GM23338 (cell line): Measurements from ENCODE around the gene RHOB. TPM values are rescaled to one million over a fixed set of nuclear protein-coding genes. Genes with fewer than 3 reads are reported as not detected.

ENCODE experiments used
- ATAC-seq: fragments of 200-7000 bp; cut with Tn5 transposase; 3 replicates; pipeline ENCODE4 v1.9.1; 2020
- DNase-seq: peaks from one replicate; pipeline ENCODE4 v3.0.0-alpha.2; 2015; ENCODE audit warnings: low spot score
- H2AFZ ChIP-seq: fragments of 200-600 bp; sonication (generic); 2 replicates; pipeline ENCODE4 v1.8.0; 2016; ENCODE audit warnings: antibody characterized with exemption, mild to moderate bottlenecking, moderate library complexity
- H3F3A ChIP-seq: fragments of 200-600 bp; sonication (generic); replicated peaks from 2 replicates; pipeline ENCODE4 v1.8.0; 2017; ENCODE audit warnings: antibody characterized with exemption, mixed run types, low read depth
- H3K27ac ChIP-seq: fragments of 200-600 bp; sonication (generic); 2 replicates; pipeline ENCODE4 v1.6.1; 2016; ENCODE audit warnings: low read depth
- H3K27me3 ChIP-seq: fragments of 200-600 bp; sonication (generic); 2 replicates; pipeline ENCODE4 v1.8.0; 2016; ENCODE audit warnings: mild to moderate bottlenecking, mixed run types, moderate library complexity; ENCODE audit not compliant: insufficient read depth
- H3K36me3 ChIP-seq: fragments of 200-600 bp; sonication (generic); 2 replicates; pipeline ENCODE4 v1.8.0; 2016; ENCODE audit warnings: mild to moderate bottlenecking; ENCODE audit not compliant: insufficient read depth
- H3K4me1 ChIP-seq: fragments of 200-600 bp; sonication (generic); 2 replicates; pipeline ENCODE4 v1.8.0; 2016; ENCODE audit warnings: mild to moderate bottlenecking, moderate library complexity; ENCODE audit not compliant: insufficient read depth
- H3K4me2 ChIP-seq: fragments of 200-600 bp; sonication (generic); 2 replicates; pipeline ENCODE4 v1.7.1; 2017; ENCODE audit warnings: mixed run types
- H3K4me3 ChIP-seq: fragments of 200-600 bp; sonication (generic); 2 replicates; pipeline ENCODE4 v1.6.1; 2016; ENCODE audit warnings: mixed run types
- H3K79me2 ChIP-seq: fragments of 200-600 bp; sonication (generic); replicated peaks from 2 replicates; pipeline ENCODE4 v1.8.0; 2017; ENCODE audit warnings: mild to moderate bottlenecking; ENCODE audit not compliant: insufficient read depth
- H3K9me2 ChIP-seq: fragments of 200-600 bp; sonication (generic); 2 replicates; pipeline ENCODE4 v1.8.0; 2017; ENCODE audit not compliant: insufficient read depth
- H4K20me1 ChIP-seq: fragments of 200-600 bp; sonication (generic); replicated peaks from 2 replicates; pipeline ENCODE4 v1.8.0; 2017; ENCODE audit warnings: mild to moderate bottlenecking; ENCODE audit not compliant: insufficient read depth
- H3K27ac Mint-ChIP-seq: 2 replicates; pipeline ENCODE4 v1.8.0; 2020; ENCODE audit warnings: inconsistent platforms, mild to moderate bottlenecking, moderate library complexity, mixed read lengths
- H3K27me3 Mint-ChIP-seq: 3 replicates; pipeline ENCODE4 v1.8.0; 2022; ENCODE audit warnings: low read depth, mild to moderate bottlenecking, moderate library complexity, mixed read lengths, inconsistent platforms; ENCODE audit not compliant: insufficient read depth, poor library complexity
- H3K36me3 Mint-ChIP-seq: 3 replicates; pipeline ENCODE4 v1.8.0; 2021; ENCODE audit warnings: low read depth, mild to moderate bottlenecking, inconsistent platforms, moderate library complexity, mixed read lengths
- H3K4me1 Mint-ChIP-seq: 3 replicates; pipeline ENCODE4 v1.8.0; 2020; ENCODE audit warnings: mild to moderate bottlenecking, inconsistent platforms, mixed read lengths
- H3K4me3 Mint-ChIP-seq: 3 replicates; pipeline ENCODE4 v1.8.0; 2021; ENCODE audit warnings: moderate library complexity, mild to moderate bottlenecking, inconsistent platforms, mixed read lengths
- H3K9me3 Mint-ChIP-seq: 3 replicates; pipeline ENCODE4 v1.8.0; 2020; ENCODE audit warnings: moderate library complexity, mild to moderate bottlenecking, inconsistent platforms, mixed read lengths
- CREB1 ChIP-seq: fragments of 250-450 bp; sonication (Bioruptor Pico); IDR thresholded peaks from 2 replicates; pipeline ENCODE4 v1.5.0; 2020; ENCODE audit warnings: low read depth, mild to moderate bottlenecking, moderate library complexity
- JUNB ChIP-seq: IDR thresholded peaks from one replicate; pipeline ENCODE4 v1.6.1; 2016; ENCODE audit warnings: antibody characterized with exemption; ENCODE audit not compliant: unreplicated experiment
- POLR2AphosphoS5 ChIP-seq: IDR thresholded peaks from 2 replicates; pipeline ENCODE4 v1.6.1; 2016; ENCODE audit warnings: antibody characterized with exemption, low read depth
- ZNF331 ChIP-seq: fragments of 250-450 bp; sonication (Bioruptor Pico); IDR thresholded peaks from 2 replicates; pipeline ENCODE4 v1.5.0; 2020; ENCODE audit warnings: low read depth, mild to moderate bottlenecking, moderate library complexity
- polyA plus RNA-seq: library from polyadenylated mRNA; unstranded; fragments of >200 nt; fragmentation: Nextera tagmentation; extraction: Ambion mirVana; gene quantifications from 2 replicates; pipeline ENCODE4 v1.2.1, GENCODE V29; 2016
- total RNA-seq: library from RNA; depleted of rRNA; stranded (reverse); fragments of >200 nt; shearing (Covaris generic); gene quantifications from 2 replicates; pipeline ENCODE4 v1.2.3, GENCODE V29; 2014
- TF ChIP-seq, protein P1 (sequence below), 2 experiments: fragments of 200-600 bp in 1 of 2; sonication (generic) in 1 of 2; conservative IDR thresholded peaks; 2 replicates each; pipeline versions ENCODE4 v1.5.1 to v1.6.1; 2016 to 2017; ENCODE audit warnings: antibody characterized with exemption in 2 of 2, low read depth in 2 of 2, mild to moderate bottlenecking in 2 of 2, moderate library complexity in 1 of 2
- TF ChIP-seq, protein P2 (sequence below): fragments of 250-450 bp; sonication (Bioruptor Pico); IDR thresholded peaks from 2 replicates; pipeline ENCODE4 v1.5.0; 2020; ENCODE audit warnings: mild to moderate bottlenecking, moderate library complexity
- TF ChIP-seq, protein P3 (sequence below): IDR thresholded peaks from 2 replicates; pipeline ENCODE4 v1.6.1; 2016; ENCODE audit warnings: antibody characterized with exemption

The RHOB gene
- total and polyA plus RNA-seq, 2 experiments from 2014 or later, result 6.6 to 26.9 TPM

DNA sequence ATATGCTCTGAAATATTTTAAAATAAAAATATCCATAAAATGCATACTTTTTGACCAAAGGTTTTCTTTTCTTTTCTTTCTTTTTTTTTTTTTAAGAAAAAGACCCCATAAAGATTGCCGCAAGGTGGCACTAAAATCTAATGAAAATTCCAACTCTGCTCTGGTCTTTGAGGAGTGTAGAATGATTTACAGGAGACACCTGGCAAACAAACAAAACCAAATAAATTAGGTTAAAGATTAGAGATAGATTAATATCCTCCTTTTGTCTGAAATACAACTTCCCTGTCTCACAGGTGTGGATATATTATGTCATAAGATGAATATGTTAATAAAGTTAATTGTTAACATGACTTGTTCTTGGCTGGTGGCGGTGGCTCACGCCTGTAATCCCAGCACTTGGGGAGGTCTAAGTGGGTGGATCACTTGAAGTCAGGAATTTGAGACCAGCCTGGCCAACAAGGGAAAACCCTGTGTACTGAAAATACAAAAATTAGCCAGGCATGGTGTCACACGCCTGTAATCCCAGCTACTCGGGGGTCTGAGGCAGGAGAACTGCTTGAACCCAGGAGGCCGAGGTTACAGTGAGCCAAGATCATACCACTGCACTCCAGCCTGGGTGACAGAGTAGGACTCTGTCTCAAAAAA, 3.5 kb upstream of the RHOB start:
- DNase-seq, result peak; percentile 67
- Histone ChIP-seq H3K27me3 (peaks cover 32% of the 10 kb centered on the region), H4K20me1 (0 out of 2 replicates have a peak, but pooled peaks cover 3% of the 10 kb centered on the region), H3K9me2 (no peaks in the 10 kb centered on the region), H3K4me1 (peaks cover 16% of the 10 kb centered on the region), H3F3A (0 out of 2 replicates have a peak, but pooled peaks cover 5% of the 10 kb centered on the region), H3K4me2 (no peak overlapping the region), H3K36me3 (no peaks in the 10 kb centered on the region), H3K4me3 (no peak overlapping the region), H2AFZ (no peak overlapping the region), H3K27ac (no peak overlapping the region), H3K79me2 (no peaks in the 10 kb centered on the region)
- Mint-ChIP-seq H3K4me3 (no peak overlapping the region), H3K9me3 (no peaks in the 10 kb centered on the region), H3K27me3 (peaks cover 31% of the 10 kb centered on the region), H3K36me3 (no peaks in the 10 kb centered on the region), H3K27ac (no peak overlapping the region), H3K4me1 (peaks cover 24% of the 10 kb centered on the region)
- TF ChIP-seq ZNF331, result no peak
- TF ChIP-seq, protein P1, sequence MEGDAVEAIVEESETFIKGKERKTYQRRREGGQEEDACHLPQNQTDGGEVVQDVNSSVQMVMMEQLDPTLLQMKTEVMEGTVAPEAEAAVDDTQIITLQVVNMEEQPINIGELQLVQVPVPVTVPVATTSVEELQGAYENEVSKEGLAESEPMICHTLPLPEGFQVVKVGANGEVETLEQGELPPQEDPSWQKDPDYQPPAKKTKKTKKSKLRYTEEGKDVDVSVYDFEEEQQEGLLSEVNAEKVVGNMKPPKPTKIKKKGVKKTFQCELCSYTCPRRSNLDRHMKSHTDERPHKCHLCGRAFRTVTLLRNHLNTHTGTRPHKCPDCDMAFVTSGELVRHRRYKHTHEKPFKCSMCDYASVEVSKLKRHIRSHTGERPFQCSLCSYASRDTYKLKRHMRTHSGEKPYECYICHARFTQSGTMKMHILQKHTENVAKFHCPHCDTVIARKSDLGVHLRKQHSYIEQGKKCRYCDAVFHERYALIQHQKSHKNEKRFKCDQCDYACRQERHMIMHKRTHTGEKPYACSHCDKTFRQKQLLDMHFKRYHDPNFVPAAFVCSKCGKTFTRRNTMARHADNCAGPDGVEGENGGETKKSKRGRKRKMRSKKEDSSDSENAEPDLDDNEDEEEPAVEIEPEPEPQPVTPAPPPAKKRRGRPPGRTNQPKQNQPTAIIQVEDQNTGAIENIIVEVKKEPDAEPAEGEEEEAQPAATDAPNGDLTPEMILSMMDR (conservative IDR thresholded peaks at IDR 0.05; ENCODE audit: low read depth in 2 of 2), result peak; percentile 53 to 81
- TF ChIP-seq CREB1 (CRISPR knock-in tag), result no peak
- ATAC-seq, result no peak

DNA sequence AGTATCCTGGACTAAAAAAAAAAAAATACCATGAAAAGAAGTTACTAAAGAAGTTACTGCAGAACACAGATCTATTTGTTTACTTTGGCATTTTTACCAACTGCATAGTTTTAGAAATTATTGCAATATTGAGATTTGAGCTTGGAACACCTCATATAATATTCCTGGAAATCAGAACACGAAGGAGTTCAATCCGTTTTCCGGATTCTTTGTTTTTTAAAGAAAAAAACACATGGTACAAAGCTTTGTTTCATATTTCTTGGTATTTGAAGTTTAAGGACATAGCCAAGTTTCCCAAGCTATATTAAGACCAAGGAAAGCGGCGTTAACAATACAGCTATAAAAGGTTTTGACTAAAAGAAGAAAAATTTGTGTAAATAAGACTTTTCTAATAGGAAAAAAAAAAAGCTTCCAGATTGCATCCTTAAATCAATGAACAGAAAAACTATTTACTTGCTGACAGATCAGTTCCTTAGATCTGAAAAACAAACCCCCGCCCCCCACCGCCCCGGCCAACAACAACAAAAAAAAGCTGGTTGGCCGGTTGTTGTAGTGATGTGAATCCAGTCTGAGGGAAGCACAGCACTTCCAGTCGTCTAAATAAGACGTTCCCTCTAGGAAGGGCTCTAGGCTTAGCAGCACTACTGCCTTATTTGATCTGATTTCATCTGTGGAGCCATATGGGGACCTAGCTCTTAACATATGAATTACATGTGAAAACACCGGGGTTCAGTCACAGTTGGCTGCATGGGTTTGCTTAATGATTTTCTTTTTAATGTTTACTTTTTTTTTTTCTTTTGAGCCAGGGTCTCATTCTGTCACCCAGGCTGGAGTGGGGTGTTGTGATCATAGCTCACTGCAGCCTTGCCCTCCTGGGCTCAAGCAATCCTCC, 2.5 kb upstream of the RHOB start:
- no peak overlapping the region for H3K4me3 Mint-ChIP-seq
- Histone ChIP-seq H3K36me3 (no peaks in the 10 kb centered on the region), H3K4me1 (peaks cover 21% of the 10 kb centered on the region), H3K79me2 (no peaks in the 10 kb centered on the region), H4K20me1 (peaks cover 10% of the 10 kb centered on the region; the same call in 1 of the 2 replicates), H3K27ac (no peak overlapping the region), H2AFZ (no peak overlapping the region), H3K4me2 (peak overlapping the region; percentile 0), H3F3A (0 out of 2 replicates have a peak, but pooled peaks cover 5% of the 10 kb centered on the region), H3K27me3 (peaks cover 42% of the 10 kb centered on the region), H3K4me3 (no peak overlapping the region), H3K9me2 (no peaks in the 10 kb centered on the region)
- no peak overlapping the region for H3K27ac Mint-ChIP-seq
- no peaks in the 10 kb centered on the region for H3K36me3 Mint-ChIP-seq
- peak; percentile 65 for DNase-seq
- peak; percentile 2; the same call in 2 of the 3 replicates for ATAC-seq
- H3K9me3 Mint-ChIP-seq, result no peaks in the 10 kb centered on the region
- peaks cover 38% of the 10 kb centered on the region for H3K27me3 Mint-ChIP-seq
- peaks cover 30% of the 10 kb centered on the region for H3K4me1 Mint-ChIP-seq
- TF ChIP-seq JUNB (no peak), POLR2AphosphoS5 (no peak), CREB1 (CRISPR knock-in tag) (no peak)
- TF ChIP-seq, protein P2, sequence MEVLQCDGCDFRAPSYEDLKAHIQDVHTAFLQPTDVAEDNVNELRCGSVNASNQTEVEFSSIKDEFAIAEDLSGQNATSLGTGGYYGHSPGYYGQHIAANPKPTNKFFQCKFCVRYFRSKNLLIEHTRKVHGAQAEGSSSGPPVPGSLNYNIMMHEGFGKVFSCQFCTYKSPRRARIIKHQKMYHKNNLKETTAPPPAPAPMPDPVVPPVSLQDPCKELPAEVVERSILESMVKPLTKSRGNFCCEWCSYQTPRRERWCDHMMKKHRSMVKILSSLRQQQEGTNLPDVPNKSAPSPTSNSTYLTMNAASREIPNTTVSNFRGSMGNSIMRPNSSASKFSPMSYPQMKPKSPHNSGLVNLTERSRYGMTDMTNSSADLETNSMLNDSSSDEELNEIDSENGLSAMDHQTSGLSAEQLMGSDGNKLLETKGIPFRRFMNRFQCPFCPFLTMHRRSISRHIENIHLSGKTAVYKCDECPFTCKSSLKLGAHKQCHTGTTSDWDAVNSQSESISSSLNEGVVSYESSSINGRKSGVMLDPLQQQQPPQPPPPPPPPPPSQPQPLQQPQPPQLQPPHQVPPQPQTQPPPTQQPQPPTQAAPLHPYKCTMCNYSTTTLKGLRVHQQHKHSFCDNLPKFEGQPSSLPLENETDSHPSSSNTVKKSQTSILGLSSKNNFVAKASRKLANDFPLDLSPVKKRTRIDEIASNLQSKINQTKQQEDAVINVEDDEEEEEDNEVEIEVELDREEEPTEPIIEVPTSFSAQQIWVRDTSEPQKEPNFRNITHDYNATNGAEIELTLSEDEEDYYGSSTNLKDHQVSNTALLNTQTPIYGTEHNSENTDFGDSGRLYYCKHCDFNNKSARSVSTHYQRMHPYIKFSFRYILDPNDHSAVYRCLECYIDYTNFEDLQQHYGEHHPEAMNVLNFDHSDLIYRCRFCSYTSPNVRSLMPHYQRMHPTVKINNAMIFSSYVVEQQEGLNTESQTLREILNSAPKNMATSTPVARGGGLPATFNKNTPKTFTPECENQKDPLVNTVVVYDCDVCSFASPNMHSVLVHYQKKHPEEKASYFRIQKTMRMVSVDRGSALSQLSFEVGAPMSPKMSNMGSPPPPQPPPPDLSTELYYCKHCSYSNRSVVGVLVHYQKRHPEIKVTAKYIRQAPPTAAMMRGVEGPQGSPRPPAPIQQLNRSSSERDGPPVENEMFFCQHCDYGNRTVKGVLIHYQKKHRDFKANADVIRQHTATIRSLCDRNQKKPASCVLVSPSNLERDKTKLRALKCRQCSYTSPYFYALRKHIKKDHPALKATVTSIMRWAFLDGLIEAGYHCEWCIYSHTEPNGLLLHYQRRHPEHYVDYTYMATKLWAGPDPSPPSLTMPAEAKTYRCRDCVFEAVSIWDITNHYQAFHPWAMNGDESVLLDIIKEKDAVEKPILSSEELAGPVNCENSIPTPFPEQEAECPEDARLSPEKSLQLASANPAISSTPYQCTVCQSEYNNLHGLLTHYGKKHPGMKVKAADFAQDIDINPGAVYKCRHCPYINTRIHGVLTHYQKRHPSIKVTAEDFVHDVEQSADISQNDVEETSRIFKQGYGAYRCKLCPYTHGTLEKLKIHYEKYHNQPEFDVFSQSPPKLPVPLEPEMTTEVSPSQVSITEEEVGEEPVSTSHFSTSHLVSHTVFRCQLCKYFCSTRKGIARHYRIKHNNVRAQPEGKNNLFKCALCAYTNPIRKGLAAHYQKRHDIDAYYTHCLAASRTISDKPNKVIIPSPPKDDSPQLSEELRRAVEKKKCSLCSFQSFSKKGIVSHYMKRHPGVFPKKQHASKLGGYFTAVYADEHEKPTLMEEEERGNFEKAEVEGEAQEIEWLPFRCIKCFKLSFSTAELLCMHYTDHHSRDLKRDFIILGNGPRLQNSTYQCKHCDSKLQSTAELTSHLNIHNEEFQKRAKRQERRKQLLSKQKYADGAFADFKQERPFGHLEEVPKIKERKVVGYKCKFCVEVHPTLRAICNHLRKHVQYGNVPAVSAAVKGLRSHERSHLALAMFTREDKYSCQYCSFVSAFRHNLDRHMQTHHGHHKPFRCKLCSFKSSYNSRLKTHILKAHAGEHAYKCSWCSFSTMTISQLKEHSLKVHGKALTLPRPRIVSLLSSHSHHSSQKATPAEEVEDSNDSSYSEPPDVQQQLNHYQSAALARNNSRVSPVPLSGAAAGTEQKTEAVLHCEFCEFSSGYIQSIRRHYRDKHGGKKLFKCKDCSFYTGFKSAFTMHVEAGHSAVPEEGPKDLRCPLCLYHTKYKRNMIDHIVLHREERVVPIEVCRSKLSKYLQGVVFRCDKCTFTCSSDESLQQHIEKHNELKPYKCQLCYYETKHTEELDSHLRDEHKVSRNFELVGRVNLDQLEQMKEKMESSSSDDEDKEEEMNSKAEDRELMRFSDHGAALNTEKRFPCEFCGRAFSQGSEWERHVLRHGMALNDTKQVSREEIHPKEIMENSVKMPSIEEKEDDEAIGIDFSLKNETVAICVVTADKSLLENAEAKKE (CRISPR knock-in tag), result no peak
- TF ChIP-seq, protein P3, sequence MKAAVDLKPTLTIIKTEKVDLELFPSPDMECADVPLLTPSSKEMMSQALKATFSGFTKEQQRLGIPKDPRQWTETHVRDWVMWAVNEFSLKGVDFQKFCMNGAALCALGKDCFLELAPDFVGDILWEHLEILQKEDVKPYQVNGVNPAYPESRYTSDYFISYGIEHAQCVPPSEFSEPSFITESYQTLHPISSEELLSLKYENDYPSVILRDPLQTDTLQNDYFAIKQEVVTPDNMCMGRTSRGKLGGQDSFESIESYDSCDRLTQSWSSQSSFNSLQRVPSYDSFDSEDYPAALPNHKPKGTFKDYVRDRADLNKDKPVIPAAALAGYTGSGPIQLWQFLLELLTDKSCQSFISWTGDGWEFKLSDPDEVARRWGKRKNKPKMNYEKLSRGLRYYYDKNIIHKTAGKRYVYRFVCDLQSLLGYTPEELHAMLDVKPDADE, result no peak
- TF ChIP-seq, protein P1 (conservative IDR thresholded peaks at IDR 0.05; ENCODE audit: low read depth in 2 of 2), result no peak
